Ascending aorta (tissue), 2 donors: ENCODE results near the gene PTRHD1. TPM values are rescaled to one million over a fixed set of nuclear protein-coding genes. Genes with fewer than 3 reads are reported as not detected.

Experiments
- DNase-seq, 2 donors: peaks; one replicate each; pipeline ENCODE4 v3.0.0-alpha.2; 2019; ENCODE audit warnings: low spot score in 2 of 2
- H3K27ac ChIP-seq, 2 donors: fragments of 200-600 bp; sonication (generic); one replicate each; pipeline ENCODE4 v1.5.1; 2016 to 2017; ENCODE audit warnings: mild to moderate bottlenecking in 1 of 2
- H3K27me3 ChIP-seq: fragments of 200-600 bp; sonication (generic); one replicate; pipeline ENCODE4 v1.5.1; 2017
- H3K36me3 ChIP-seq, 2 donors: fragments of 200-600 bp; sonication (generic); one replicate each; pipeline ENCODE4 v1.5.1; 2016
- H3K4me1 ChIP-seq, 2 donors: fragments of 200-600 bp; sonication (generic); one replicate each; pipeline ENCODE4 v1.5.1; 2016 to 2017; ENCODE audit warnings: mild to moderate bottlenecking in 1 of 2
- H3K4me3 ChIP-seq, 2 donors: fragments of 200-600 bp; sonication (generic); one replicate each; pipeline ENCODE4 v1.5.1; 2016 to 2017; ENCODE audit warnings: mild to moderate bottlenecking in 1 of 2
- H3K9me3 ChIP-seq, 2 donors: fragments of 200-600 bp; sonication (generic); one replicate each; pipeline ENCODE4 v1.5.1; 2016
- CTCF ChIP-seq, 3 experiments: fragments of 200-600 bp in 2 of 3; fragments of 450-650 bp in 1 of 3; sonication (generic) in 2 of 3; IDR thresholded peaks; one replicate each; pipeline ENCODE4 v1.5.1; 2016 to 2019; ENCODE audit warnings: antibody characterized with exemption in 3 of 3, mild to moderate bottlenecking in 1 of 3, moderate library complexity in 1 of 3
- intact Hi-C: fragments of 100-400 bp; cut with DNase I; formaldehyde crosslinking; loops from one replicate; pipeline ENCODE4 v1.15.1; 2023
- total RNA-seq: library from RNA; depleted of rRNA; stranded (reverse); fragments of >200 nt; gene quantifications from one replicate; pipeline ENCODE4 v1.1.0, GENCODE V29; 2016

The PTRHD1 gene
- total RNA-seq, 1 donor from 2014 or later, result 18.8 TPM

DNA sequence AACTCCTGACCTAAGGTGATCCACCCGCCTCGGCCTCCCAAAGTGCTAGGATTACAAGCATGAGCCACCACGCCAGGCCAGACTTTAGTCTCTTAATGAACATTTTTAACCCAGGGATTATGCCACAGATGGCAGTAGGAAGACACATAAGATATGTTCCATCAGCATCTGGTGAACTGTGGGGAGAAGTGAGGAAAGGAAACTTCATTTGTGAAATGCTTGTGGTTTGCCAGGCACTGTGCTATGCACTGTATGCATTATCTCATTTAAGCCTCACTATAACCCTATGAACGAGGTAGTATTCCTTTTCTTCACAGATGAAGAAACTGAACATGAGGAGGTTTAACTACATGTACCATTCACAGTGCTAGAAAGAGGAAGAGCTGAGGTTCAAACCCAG lies 29.3 kb downstream of the PTRHD1 start:
- Histone ChIP-seq H3K27ac (no peak overlapping the region), H3K4me3 (no peak overlapping the region), H3K36me3 (peaks cover 31 to 45% of the 10 kb centered on the region in 2 donors), H3K27me3 (no peaks in the 10 kb centered on the region), H3K4me1 (no peaks in the 10 kb centered on the region), H3K9me3 (no peaks in the 10 kb centered on the region)
- intact Hi-C loops, result no loop called here
- no peak for TF ChIP-seq CTCF (IDR thresholded peaks at IDR 0.05)
- no peak for DNase-seq

GRCh38 chr2:24762518-24762917 lies 30.7 kb downstream of the PTRHD1 start:
- DNase-seq, result no peak
- Histone ChIP-seq H3K4me3 (no peak overlapping the region), H3K4me1 (no peaks in the 10 kb centered on the region), H3K27ac (no peak overlapping the region), H3K9me3 (no peaks in the 10 kb centered on the region), H3K27me3 (no peaks in the 10 kb centered on the region), H3K36me3 (peaks cover 41 to 56% of the 10 kb centered on the region in 2 donors)
- intact Hi-C loops, result no loop called here
- TF ChIP-seq CTCF (IDR thresholded peaks at IDR 0.05), result no peak

GRCh38 chr2:24761866-24762265 lies 31.3 kb downstream of the PTRHD1 start:
- Histone ChIP-seq H3K36me3 (peaks cover 42 to 59% of the 10 kb centered on the region in 2 donors), H3K9me3 (no peaks in the 10 kb centered on the region)

GRCh38 chr2:24756789-24757188 lies 36.4 kb downstream of the PTRHD1 start:
- no peaks in the 10 kb centered on the region for H3K9me3 ChIP-seq
- no peak for DNase-seq
- H3K36me3 ChIP-seq, result peaks cover 42 to 69% of the 10 kb centered on the region in 2 donors
- H3K4me3 ChIP-seq, result no peak overlapping the region
- H3K27ac ChIP-seq, result no peak overlapping the region
- H3K27me3 ChIP-seq, result no peaks in the 10 kb centered on the region
- no peak for TF ChIP-seq CTCF (IDR thresholded peaks at IDR 0.05)
- intact Hi-C loops, result no loop called here
- H3K4me1 ChIP-seq, result no peaks in the 10 kb centered on the region

More at GRCh38 chr2:24761866-24762265, 31.3 kb downstream of the PTRHD1 start:
- TF ChIP-seq CTCF (IDR thresholded peaks at IDR 0.05), result no peak
- no peak for DNase-seq
- Histone ChIP-seq H3K4me1 (no peaks in the 10 kb centered on the region), H3K27me3 (no peaks in the 10 kb centered on the region), H3K27ac (no peak overlapping the region), H3K4me3 (no peak overlapping the region)
- intact Hi-C loops, result no loop called here

GRCh38 chr2:24754985-24755705 lies 38.0 kb downstream of the PTRHD1 start:
- no peak for DNase-seq
- intact Hi-C loops, result no loop called here
- Histone ChIP-seq H3K4me3 (no peak overlapping the region), H3K36me3 (peaks cover 35 to 67% of the 10 kb centered on the region in 2 donors), H3K27me3 (no peaks in the 10 kb centered on the region), H3K27ac (no peak overlapping the region), H3K9me3 (no peaks in the 10 kb centered on the region), H3K4me1 (no peaks in the 10 kb centered on the region)
- no peak for TF ChIP-seq CTCF (IDR thresholded peaks at IDR 0.05)
